Activated CD4-positive, alpha-beta T cell treated with anti-CD3 and anti-CD28 coated beads, Interleukin-2, amount 10 ng/mL, durations not matched to agents 7 days and 5 days (primary cell): ENCODE measurements around the gene ERC2. TPM values are rescaled to one million over a fixed set of nuclear protein-coding genes. Genes with fewer than 3 reads are reported as not detected.

Experiments
- CTCF ChIA-PET: fragments of 350-600 bp; sonication (Branson Sonifier 250); formaldehyde crosslinking; loops from one replicate; lab custom pipeline; 2021; ENCODE audit warnings: antibody characterized with exemption; lab: Charles Lee
- POLR2A ChIA-PET: fragments of 350-600 bp; sonication (Branson Sonifier 250); formaldehyde crosslinking; loops from one replicate; lab custom pipeline; 2021; ENCODE audit warnings: antibody characterized with exemption; lab: Charles Lee
- DNase-seq: peaks from one replicate; pipeline ENCODE4 v3.0.0-alpha.2; 2020
- H3K27ac Mint-ChIP-seq: one replicate; pipeline ENCODE4 v1.8.0; 2021; ENCODE audit warnings: mild to moderate bottlenecking, moderate library complexity, mixed read lengths
- H3K27me3 Mint-ChIP-seq: one replicate; pipeline ENCODE4 v1.8.0; 2021; ENCODE audit warnings: mixed read lengths
- H3K36me3 Mint-ChIP-seq: one replicate; pipeline ENCODE4 v1.8.0; 2021; ENCODE audit warnings: low read depth, mixed read lengths
- H3K4me1 Mint-ChIP-seq: one replicate; pipeline ENCODE4 v1.8.0; 2021; ENCODE audit warnings: mixed read lengths
- H3K4me3 Mint-ChIP-seq: one replicate; pipeline ENCODE4 v1.8.0; 2021; ENCODE audit warnings: mild to moderate bottlenecking, moderate library complexity, mixed read lengths
- H3K9me3 Mint-ChIP-seq: one replicate; pipeline ENCODE4 v1.8.0; 2021; ENCODE audit warnings: mixed read lengths
- total RNA-seq, 2 experiments: library from RNA; stranded (reverse); gene quantifications; one replicate each; pipeline ENCODE4 v1.2.3, GENCODE V29; 2021

Gene ERC2
- total RNA-seq, 2 experiments from 2014 or later, result not detected

- Mint-ChIP-seq H3K36me3 (no peaks in the 10 kb centered on the region), H3K4me3 (no peak overlapping the region), H3K27me3 (peaks cover 1% of the 10 kb centered on the region), H3K9me3 (no peaks in the 10 kb centered on the region), H3K27ac (no peak overlapping the region), H3K4me1 (no peaks in the 10 kb centered on the region)
- ChIA-PET CTCF (no interaction called here), POLR2A (no interaction called here)
- no peak for DNase-seq
Measured at GRCh38 chr3:56059731-56060130, 408.5 kb downstream of the ERC2 start.

DNA sequence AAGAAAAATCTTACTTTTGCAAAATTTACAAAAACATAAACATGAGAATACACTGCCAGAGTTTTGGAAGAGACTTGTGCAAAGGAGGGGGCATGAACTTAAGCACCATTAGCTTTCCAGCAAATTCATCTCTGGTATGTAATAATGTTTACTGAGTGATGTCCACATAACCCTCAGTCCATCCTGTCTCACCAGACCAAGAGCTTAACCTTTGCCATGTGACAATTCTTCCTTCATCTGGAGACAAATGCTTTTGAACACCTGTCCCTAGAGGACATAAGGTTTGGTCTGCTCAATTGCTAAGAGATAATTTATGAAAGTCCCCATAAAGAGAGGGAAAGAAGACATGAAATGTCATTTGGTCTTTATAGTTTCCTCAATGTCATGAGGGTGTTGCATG is 412.3 kb downstream of the ERC2 start:
- CTCF ChIA-PET, result no interaction called here
- no peaks in the 10 kb centered on the region for H3K4me1 Mint-ChIP-seq
- no peak for DNase-seq
- H3K36me3 Mint-ChIP-seq, result no peaks in the 10 kb centered on the region
- POLR2A ChIA-PET, result no interaction called here
- H3K9me3 Mint-ChIP-seq, result no peaks in the 10 kb centered on the region
- H3K27ac Mint-ChIP-seq, result no peak overlapping the region
- H3K4me3 Mint-ChIP-seq, result no peak overlapping the region
- no peaks in the 10 kb centered on the region for H3K27me3 Mint-ChIP-seq

DNA sequence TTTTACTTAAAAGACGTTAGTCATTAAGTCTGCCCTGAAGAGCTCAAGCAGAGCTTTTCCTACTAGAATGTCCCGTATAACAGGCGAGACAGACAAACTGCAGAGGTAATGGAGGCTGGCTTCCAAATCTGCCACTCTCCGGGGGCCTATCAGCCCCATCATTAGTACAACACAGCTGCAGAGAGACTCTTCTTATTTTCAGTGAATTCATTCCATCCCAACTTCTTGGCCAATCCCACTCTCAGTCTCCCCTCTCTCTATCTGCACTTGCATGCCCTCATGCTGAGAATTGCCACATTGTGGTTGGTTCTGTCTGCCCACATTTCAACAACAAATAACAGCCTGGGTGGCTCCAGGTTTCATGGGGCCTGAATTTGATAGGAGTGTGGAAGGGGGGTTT is 412.7 kb downstream of the ERC2 start:
- Mint-ChIP-seq H3K4me3 (no peak overlapping the region), H3K4me1 (no peaks in the 10 kb centered on the region), H3K27me3 (no peaks in the 10 kb centered on the region), H3K36me3 (no peaks in the 10 kb centered on the region), H3K27ac (no peak overlapping the region), H3K9me3 (no peaks in the 10 kb centered on the region)
- POLR2A ChIA-PET, result no interaction called here
- no peak for DNase-seq
- CTCF ChIA-PET, result no interaction called here

- Mint-ChIP-seq H3K9me3 (no peaks in the 10 kb centered on the region), H3K4me1 (no peaks in the 10 kb centered on the region), H3K27ac (no peak overlapping the region), H3K36me3 (no peaks in the 10 kb centered on the region), H3K4me3 (no peak overlapping the region), H3K27me3 (no peaks in the 10 kb centered on the region)
- ChIA-PET POLR2A (no interaction called here), CTCF (no interaction called here)
- DNase-seq, result no peak
Measured at GRCh38 chr3:56054844-56055243, 413.4 kb downstream of the ERC2 start.

DNA sequence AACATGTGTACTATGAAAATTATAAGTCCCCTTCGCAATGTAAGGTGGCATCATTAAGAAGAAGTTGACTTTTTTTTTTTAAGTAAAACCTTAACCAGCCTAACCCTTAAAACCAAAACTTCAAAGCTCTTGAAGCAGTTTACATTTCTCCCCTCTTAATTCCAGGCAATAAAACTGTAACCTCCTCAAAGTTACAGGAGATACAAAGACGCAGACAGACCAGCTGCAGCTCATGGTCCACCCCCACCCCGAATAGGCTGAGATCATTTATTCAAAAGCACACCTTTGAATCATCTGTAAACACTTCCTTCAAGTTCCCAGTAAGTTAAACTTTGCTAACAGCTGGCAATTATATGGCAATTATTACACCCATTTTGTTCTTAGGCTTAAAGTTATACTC is 414.5 kb downstream of the ERC2 start:
- DNase-seq, result no peak
- no peak overlapping the region for H3K4me3 Mint-ChIP-seq
- ChIA-PET CTCF (no interaction called here), POLR2A (no interaction called here)
- no peak overlapping the region for H3K27ac Mint-ChIP-seq
- H3K36me3 Mint-ChIP-seq, result no peaks in the 10 kb centered on the region
- no peaks in the 10 kb centered on the region for H3K4me1 Mint-ChIP-seq
- H3K9me3 Mint-ChIP-seq, result no peaks in the 10 kb centered on the region
- H3K27me3 Mint-ChIP-seq, result no peaks in the 10 kb centered on the region

GRCh38 chr3:56052188-56052587 is 416.1 kb downstream of the ERC2 start:
- no peaks in the 10 kb centered on the region for H3K27me3 Mint-ChIP-seq
- ChIA-PET CTCF (no interaction called here), POLR2A (no interaction called here)
- no peaks in the 10 kb centered on the region for H3K4me1 Mint-ChIP-seq
- no peaks in the 10 kb centered on the region for H3K36me3 Mint-ChIP-seq
- H3K9me3 Mint-ChIP-seq, result no peaks in the 10 kb centered on the region
- no peak overlapping the region for H3K27ac Mint-ChIP-seq
- H3K4me3 Mint-ChIP-seq, result no peak overlapping the region
- DNase-seq, result no peak

DNA sequence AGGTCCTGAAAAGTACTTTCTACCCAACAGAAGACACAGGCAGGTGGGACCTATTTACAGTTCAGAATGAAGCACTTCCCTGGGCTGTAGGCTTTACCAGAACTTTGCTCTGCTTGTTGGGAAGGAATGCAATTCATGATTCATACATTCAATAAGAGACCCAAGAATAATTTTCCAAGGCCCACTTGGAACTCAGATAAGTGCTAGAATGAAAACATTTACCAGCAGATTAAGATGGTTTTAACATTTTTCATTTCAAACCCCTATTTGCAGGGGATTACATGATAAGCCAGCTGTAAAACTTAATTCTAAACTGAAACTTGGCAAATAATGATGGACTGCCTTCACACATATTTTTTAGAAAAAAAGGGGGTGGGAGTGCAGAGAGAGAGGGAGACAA is 417.2 kb downstream of the ERC2 start:
- ChIA-PET POLR2A (no interaction called here), CTCF (no interaction called here)
- no peaks in the 10 kb centered on the region for H3K9me3 Mint-ChIP-seq
- H3K36me3 Mint-ChIP-seq, result no peaks in the 10 kb centered on the region
- H3K4me3 Mint-ChIP-seq, result no peak overlapping the region
- no peak for DNase-seq
- H3K27ac Mint-ChIP-seq, result no peak overlapping the region
- H3K27me3 Mint-ChIP-seq, result no peaks in the 10 kb centered on the region
- no peaks in the 10 kb centered on the region for H3K4me1 Mint-ChIP-seq

DNA sequence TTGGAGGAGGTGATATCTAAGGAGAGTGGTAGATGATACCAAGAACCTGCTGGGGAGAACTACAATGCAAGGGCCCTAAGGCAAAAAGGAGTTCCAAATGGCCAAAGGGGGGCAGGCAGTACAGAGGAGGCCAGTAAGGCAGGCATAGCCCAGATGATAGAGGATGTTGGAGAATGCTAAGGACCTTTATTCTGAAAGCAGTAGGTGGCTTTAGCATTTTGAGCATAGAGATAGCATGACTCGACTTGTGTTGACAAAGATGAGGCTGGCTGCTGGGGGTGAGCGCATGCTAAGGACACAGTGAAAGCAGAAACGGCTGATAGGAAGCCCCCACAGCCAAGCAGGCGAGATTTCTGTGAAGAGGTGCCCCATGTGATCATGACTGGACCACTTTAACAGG is 419.3 kb downstream of the ERC2 start:
- Mint-ChIP-seq H3K27me3 (no peaks in the 10 kb centered on the region), H3K4me3 (no peak overlapping the region), H3K4me1 (no peaks in the 10 kb centered on the region), H3K36me3 (no peaks in the 10 kb centered on the region), H3K27ac (no peak overlapping the region), H3K9me3 (no peaks in the 10 kb centered on the region)
- no peak for DNase-seq
- ChIA-PET CTCF (no interaction called here), POLR2A (no interaction called here)

GRCh38 chr3:56048331-56048730 is 419.9 kb downstream of the ERC2 start:
- Mint-ChIP-seq H3K4me1 (no peaks in the 10 kb centered on the region), H3K27ac (no peak overlapping the region), H3K27me3 (no peaks in the 10 kb centered on the region), H3K4me3 (no peak overlapping the region), H3K9me3 (no peaks in the 10 kb centered on the region), H3K36me3 (no peaks in the 10 kb centered on the region)
- no peak for DNase-seq
- CTCF ChIA-PET, result interaction anchor here (0.5 kb wide), 1 partner anchor 64 kb away, joined by 3 read pairs; no protein-coding TSS in a partner anchor
- POLR2A ChIA-PET, result no interaction called here

GRCh38 chr3:56042326-56042951 is 425.8 kb downstream of the ERC2 start:
- no peak for DNase-seq
- peaks cover 3% of the 10 kb centered on the region for H3K9me3 Mint-ChIP-seq
- ChIA-PET CTCF (no interaction called here), POLR2A (no interaction called here)
- no peak overlapping the region for H3K27ac Mint-ChIP-seq
- H3K4me1 Mint-ChIP-seq, result no peaks in the 10 kb centered on the region
- no peak overlapping the region for H3K4me3 Mint-ChIP-seq
- no peaks in the 10 kb centered on the region for H3K27me3 Mint-ChIP-seq
- no peaks in the 10 kb centered on the region for H3K36me3 Mint-ChIP-seq

- no peak for DNase-seq
- H3K4me1 Mint-ChIP-seq, result no peaks in the 10 kb centered on the region
- no peaks in the 10 kb centered on the region for H3K36me3 Mint-ChIP-seq
- POLR2A ChIA-PET, result no interaction called here
- no peaks in the 10 kb centered on the region for H3K27me3 Mint-ChIP-seq
- no peak overlapping the region for H3K4me3 Mint-ChIP-seq
- CTCF ChIA-PET, result no interaction called here
- no peaks in the 10 kb centered on the region for H3K9me3 Mint-ChIP-seq
- no peak overlapping the region for H3K27ac Mint-ChIP-seq
Measured at GRCh38 chr3:56025326-56025725, 442.9 kb downstream of the ERC2 start.

GRCh38 chr3:56023546-56023945 is 444.7 kb downstream of the ERC2 start:
- ChIA-PET CTCF (interaction anchor here (0.6 kb wide), 1 partner anchor 20 kb away, joined by 3 read pairs; no protein-coding TSS in a partner anchor), POLR2A (no interaction called here)
- H3K9me3 Mint-ChIP-seq, result no peaks in the 10 kb centered on the region
- H3K27ac Mint-ChIP-seq, result no peak overlapping the region
- H3K4me1 Mint-ChIP-seq, result no peaks in the 10 kb centered on the region
- no peak for DNase-seq
- H3K27me3 Mint-ChIP-seq, result no peaks in the 10 kb centered on the region
- no peak overlapping the region for H3K4me3 Mint-ChIP-seq
- H3K36me3 Mint-ChIP-seq, result no peaks in the 10 kb centered on the region

DNA sequence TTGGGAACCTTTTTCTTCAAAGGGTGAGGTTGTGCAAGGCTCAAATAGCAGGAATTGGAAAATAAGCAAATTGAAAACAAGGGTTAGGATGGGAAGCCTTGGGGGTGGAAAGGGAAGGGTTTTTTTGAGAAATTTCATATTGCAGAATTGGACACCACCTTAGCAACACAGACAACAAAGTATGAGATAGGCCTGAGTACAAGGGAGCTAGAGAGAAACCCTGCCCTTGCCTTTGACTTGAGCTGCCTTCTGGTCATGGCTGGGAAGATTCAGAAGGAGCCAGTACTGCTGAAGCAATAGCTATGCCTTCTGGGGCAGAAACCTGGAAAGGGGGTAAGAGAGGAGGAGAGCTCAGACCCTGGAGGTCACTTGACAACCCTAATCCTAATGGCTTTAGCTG is 445.6 kb downstream of the ERC2 start:
- Mint-ChIP-seq H3K9me3 (no peaks in the 10 kb centered on the region), H3K27me3 (no peaks in the 10 kb centered on the region), H3K4me3 (no peak overlapping the region), H3K36me3 (no peaks in the 10 kb centered on the region), H3K4me1 (no peaks in the 10 kb centered on the region), H3K27ac (no peak overlapping the region)
- ChIA-PET POLR2A (no interaction called here), CTCF (no interaction called here)
- DNase-seq, result no peak

GRCh38 chr3:56019490-56020146 is 448.6 kb downstream of the ERC2 start:
- Mint-ChIP-seq H3K27me3 (no peaks in the 10 kb centered on the region), H3K27ac (no peak overlapping the region), H3K4me1 (no peaks in the 10 kb centered on the region), H3K9me3 (peaks cover 3% of the 10 kb centered on the region), H3K4me3 (no peak overlapping the region), H3K36me3 (no peaks in the 10 kb centered on the region)
- ChIA-PET POLR2A (no interaction called here), CTCF (no interaction called here)
- DNase-seq, result no peak
